Neural cell (in vitro differentiated cells): ENCODE data around the gene NBR1.

Source experiments
- EZH2 ChIP-seq: fragments of 200-600, 300-800 bp; shearing (Covaris generic), sonication (generic); IDR thresholded peaks from 2 replicates; pipeline ENCODE4 v1.6.1; 2014; ENCODE audit warnings: antibody characterized with exemption, low read length, borderline replicate concordance, mild to moderate bottlenecking; ENCODE audit not compliant: insufficient read depth, poor library complexity, severe bottlenecking
- MXI1 ChIP-seq: fragments of 450-650 bp; conservative IDR thresholded peaks from 2 replicates; pipeline ENCODE4 v1.6.1; 2014; ENCODE audit warnings: antibody characterized with exemption, mild to moderate bottlenecking; ENCODE audit not compliant: poor library complexity, severe bottlenecking
- POLR2AphosphoS5 ChIP-seq: IDR thresholded peaks from 2 replicates; pipeline ENCODE4 v1.6.1; 2012
- SMC3 ChIP-seq: fragments of 450-650 bp; conservative IDR thresholded peaks from 2 replicates; pipeline ENCODE4 v1.6.1; 2014; ENCODE audit warnings: antibody characterized with exemption, mild to moderate bottlenecking, moderate library complexity; ENCODE audit not compliant: poor library complexity
- TAF1 ChIP-seq: IDR thresholded peaks from 2 replicates; pipeline ENCODE4 v1.6.1; 2012; ENCODE audit warnings: low read depth
- TF ChIP-seq, protein P1 (sequence below): IDR thresholded peaks from 2 replicates; pipeline ENCODE4 v1.6.1; 2012; ENCODE audit warnings: borderline replicate concordance
- TF ChIP-seq, protein P2 (sequence below): fragments of 450-650 bp; IDR thresholded peaks from 2 replicates; pipeline ENCODE4 v1.5.1; 2014; ENCODE audit warnings: antibody characterized with exemption, mild to moderate bottlenecking, moderate library complexity; ENCODE audit not compliant: poor library complexity, severe bottlenecking

- TF ChIP-seq, protein P1, sequence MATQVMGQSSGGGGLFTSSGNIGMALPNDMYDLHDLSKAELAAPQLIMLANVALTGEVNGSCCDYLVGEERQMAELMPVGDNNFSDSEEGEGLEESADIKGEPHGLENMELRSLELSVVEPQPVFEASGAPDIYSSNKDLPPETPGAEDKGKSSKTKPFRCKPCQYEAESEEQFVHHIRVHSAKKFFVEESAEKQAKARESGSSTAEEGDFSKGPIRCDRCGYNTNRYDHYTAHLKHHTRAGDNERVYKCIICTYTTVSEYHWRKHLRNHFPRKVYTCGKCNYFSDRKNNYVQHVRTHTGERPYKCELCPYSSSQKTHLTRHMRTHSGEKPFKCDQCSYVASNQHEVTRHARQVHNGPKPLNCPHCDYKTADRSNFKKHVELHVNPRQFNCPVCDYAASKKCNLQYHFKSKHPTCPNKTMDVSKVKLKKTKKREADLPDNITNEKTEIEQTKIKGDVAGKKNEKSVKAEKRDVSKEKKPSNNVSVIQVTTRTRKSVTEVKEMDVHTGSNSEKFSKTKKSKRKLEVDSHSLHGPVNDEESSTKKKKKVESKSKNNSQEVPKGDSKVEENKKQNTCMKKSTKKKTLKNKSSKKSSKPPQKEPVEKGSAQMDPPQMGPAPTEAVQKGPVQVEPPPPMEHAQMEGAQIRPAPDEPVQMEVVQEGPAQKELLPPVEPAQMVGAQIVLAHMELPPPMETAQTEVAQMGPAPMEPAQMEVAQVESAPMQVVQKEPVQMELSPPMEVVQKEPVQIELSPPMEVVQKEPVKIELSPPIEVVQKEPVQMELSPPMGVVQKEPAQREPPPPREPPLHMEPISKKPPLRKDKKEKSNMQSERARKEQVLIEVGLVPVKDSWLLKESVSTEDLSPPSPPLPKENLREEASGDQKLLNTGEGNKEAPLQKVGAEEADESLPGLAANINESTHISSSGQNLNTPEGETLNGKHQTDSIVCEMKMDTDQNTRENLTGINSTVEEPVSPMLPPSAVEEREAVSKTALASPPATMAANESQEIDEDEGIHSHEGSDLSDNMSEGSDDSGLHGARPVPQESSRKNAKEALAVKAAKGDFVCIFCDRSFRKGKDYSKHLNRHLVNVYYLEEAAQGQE, result no peak
- TF ChIP-seq MXI1 (no peak), POLR2AphosphoS5 (no peak), TAF1 (no peak), EZH2 (no peak), SMC3 (no peak)
- TF ChIP-seq, protein P2, sequence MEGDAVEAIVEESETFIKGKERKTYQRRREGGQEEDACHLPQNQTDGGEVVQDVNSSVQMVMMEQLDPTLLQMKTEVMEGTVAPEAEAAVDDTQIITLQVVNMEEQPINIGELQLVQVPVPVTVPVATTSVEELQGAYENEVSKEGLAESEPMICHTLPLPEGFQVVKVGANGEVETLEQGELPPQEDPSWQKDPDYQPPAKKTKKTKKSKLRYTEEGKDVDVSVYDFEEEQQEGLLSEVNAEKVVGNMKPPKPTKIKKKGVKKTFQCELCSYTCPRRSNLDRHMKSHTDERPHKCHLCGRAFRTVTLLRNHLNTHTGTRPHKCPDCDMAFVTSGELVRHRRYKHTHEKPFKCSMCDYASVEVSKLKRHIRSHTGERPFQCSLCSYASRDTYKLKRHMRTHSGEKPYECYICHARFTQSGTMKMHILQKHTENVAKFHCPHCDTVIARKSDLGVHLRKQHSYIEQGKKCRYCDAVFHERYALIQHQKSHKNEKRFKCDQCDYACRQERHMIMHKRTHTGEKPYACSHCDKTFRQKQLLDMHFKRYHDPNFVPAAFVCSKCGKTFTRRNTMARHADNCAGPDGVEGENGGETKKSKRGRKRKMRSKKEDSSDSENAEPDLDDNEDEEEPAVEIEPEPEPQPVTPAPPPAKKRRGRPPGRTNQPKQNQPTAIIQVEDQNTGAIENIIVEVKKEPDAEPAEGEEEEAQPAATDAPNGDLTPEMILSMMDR, result no peak
Measured at GRCh38 chr17:43143201-43143600, 27.8 kb upstream of the NBR1 start.
